HG03045 (cell line): ENCODE data around the gene SLC14A1.
"Not testable (repeated sequence)": the region's sequence is repeated elsewhere in the genome, so short reads cannot be mapped to it uniquely, and the experiment has no call there.

ENCODE experiments used
- ATAC-seq: cut with Tn5 transposase; IDR thresholded peaks from one replicate; pipeline ENCODE4 v1.9.1; 2021; ENCODE audit warnings: mild to moderate bottlenecking, moderate library complexity; ENCODE audit not compliant: unreplicated experiment

Gene SLC14A1

GRCh38 chr18:45753286-45753685 lies 29.3 kb downstream of the SLC14A1 start:
- no peak for ATAC-seq

- ATAC-seq, result no peak
Observed at GRCh38 chr18:45755934-45756333, 32.0 kb downstream of the SLC14A1 start.

GRCh38 chr18:45757005-45757404 lies 33.0 kb downstream of the SLC14A1 start:
- ATAC-seq, result no peak

GRCh38 chr18:45757644-45758043 lies 33.7 kb downstream of the SLC14A1 start:
- ATAC-seq, result not testable (repeated sequence)

- no peak for ATAC-seq
Observed at GRCh38 chr18:45760462-45761036, 36.6 kb downstream of the SLC14A1 start.

- ATAC-seq, result no peak
Observed at GRCh38 chr18:45761512-45762114, 37.6 kb downstream of the SLC14A1 start.

- ATAC-seq, result no peak
Observed at GRCh38 chr18:45764000-45764686, 40.2 kb downstream of the SLC14A1 start.

- no peak for ATAC-seq
Observed at GRCh38 chr18:45765796-45766195, 41.8 kb downstream of the SLC14A1 start.

GRCh38 chr18:45771587-45772480 lies 47.9 kb downstream of the SLC14A1 start:
- no peak for ATAC-seq

- no peak for ATAC-seq
Observed at GRCh38 chr18:45774065-45774521, 50.1 kb downstream of the SLC14A1 start.

- ATAC-seq, result peak; percentile 69
Observed at GRCh38 chr18:45775241-45775676, 51.3 kb downstream of the SLC14A1 start.

- ATAC-seq, result no peak
Observed at GRCh38 chr18:45775743-45776142, 51.8 kb downstream of the SLC14A1 start.

GRCh38 chr18:45777393-45777792 lies 53.4 kb downstream of the SLC14A1 start:
- ATAC-seq, result no peak

GRCh38 chr18:45780568-45780967 lies 56.6 kb downstream of the SLC14A1 start:
- no peak for ATAC-seq

GRCh38 chr18:45782662-45783061 lies 58.7 kb downstream of the SLC14A1 start:
- ATAC-seq, result no peak

GRCh38 chr18:45783097-45784075 lies 59.4 kb downstream of the SLC14A1 start:
- no peak for ATAC-seq

GRCh38 chr18:45785134-45785533 lies 61.2 kb downstream of the SLC14A1 start:
- no peak for ATAC-seq

GRCh38 chr18:45786941-45787340 lies 63.0 kb downstream of the SLC14A1 start:
- no peak for ATAC-seq

- ATAC-seq, result no peak
Observed at GRCh38 chr18:45787346-45787745, 63.4 kb downstream of the SLC14A1 start.

GRCh38 chr18:45788861-45789260 lies 64.9 kb downstream of the SLC14A1 start:
- no peak for ATAC-seq
